GM19099 (cell line): ENCODE results near the gene SULT4A1.

Experiments used
- POLR2A ChIP-seq: IDR thresholded peaks from 3 replicates; pipeline ENCODE4 v1.6.1; 2011; ENCODE audit warnings: low read depth; ENCODE audit not compliant: insufficient read length; ENCODE audit errors: extremely low read depth

The SULT4A1 gene, protein sequence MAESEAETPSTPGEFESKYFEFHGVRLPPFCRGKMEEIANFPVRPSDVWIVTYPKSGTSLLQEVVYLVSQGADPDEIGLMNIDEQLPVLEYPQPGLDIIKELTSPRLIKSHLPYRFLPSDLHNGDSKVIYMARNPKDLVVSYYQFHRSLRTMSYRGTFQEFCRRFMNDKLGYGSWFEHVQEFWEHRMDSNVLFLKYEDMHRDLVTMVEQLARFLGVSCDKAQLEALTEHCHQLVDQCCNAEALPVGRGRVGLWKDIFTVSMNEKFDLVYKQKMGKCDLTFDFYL

GRCh38 chr22:43862074-43862881, at the start of gene SULT4A1:
TSS of gene SULT4A1 (minus strand) at chr22:43862513. CDS start at chr22:43862382, 131 bp downstream.
- TF ChIP-seq POLR2A: no peak

DNA sequence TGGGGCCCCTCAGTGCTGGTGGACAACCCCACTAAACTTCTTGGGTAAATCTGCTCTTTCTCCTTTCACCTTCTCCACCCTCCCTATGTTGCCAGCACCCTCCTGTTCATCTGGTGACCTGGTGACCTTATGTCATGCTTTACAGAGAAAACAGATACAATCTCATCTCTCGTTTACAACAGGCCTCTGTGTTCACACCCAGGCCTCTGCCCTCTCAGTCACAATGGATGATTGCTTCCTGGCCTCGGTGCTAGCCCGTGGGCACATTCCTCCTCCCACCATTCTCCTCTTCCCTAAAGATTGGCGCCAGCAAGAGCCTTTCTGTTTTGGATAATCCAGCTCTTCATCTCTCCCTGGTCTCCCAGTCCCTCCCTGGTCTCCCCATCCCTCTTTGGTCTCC, 49.0 kb upstream of the SULT4A1 start:
- no peak for TF ChIP-seq POLR2A

- TF ChIP-seq POLR2A: no peak
These were observed 47.9 kb upstream of the SULT4A1 start for GRCh38 chr22:43910178-43910695.

DNA sequence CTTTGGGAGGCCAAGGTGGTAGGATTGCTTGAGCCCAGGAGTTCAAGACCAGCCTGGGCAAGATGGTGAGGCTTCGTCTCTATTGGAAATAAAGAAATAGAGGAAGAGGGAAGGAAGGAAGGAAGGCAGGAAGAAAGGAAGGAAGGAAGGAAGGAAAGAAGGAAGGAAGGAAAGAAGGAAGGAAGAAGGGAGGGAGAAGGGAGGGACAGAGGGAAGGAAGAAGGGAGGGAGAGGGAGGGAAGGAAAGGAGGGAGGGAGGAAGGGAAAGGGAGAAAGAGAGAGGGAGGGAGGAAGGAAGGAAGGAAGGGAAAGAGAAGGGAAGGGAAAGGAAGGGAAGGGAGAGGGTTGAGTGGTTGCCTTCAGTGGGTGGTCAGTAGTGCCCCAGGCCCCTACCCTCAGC, 47.4 kb upstream of the SULT4A1 start:
- TF ChIP-seq POLR2A: no peak

GRCh38 chr22:43905681-43906080, 43.4 kb upstream of the SULT4A1 start:
- no peak for TF ChIP-seq POLR2A

DNA sequence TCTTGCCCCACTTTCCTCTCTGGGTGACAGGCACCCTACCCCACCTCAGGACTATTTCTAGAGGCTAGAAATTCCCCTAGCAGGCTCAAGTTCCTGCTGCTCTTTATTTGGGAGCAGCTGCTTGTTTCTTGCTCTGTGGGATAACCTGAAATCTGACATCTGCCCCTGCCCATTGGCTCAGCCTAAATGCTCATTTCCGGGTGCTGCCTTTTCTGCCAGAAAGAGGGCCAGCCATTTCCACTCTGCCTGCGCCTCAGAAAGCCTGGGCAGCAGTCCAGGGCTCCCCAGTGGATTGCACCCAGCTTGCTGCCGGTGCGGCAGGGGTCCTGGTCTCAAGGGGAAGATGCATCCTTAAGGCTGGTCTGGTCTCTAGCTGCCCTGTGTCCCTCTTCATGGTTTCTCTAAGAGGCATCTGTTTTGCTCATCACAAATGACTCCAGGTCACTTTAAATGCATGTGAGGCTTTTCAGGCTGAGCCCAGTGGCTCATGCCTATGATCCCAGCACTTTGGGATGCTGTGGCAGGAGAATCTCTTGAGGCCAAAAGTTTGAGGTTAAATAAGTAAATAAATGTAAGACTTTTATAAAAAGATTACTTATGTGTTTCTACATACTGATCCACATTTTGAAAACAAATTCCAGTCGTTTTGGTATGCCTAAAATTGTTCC, 39.8 kb upstream of the SULT4A1 start:
- no peak for TF ChIP-seq POLR2A

GRCh38 chr22:43900206-43900605, 37.9 kb upstream of the SULT4A1 start:
- no peak for TF ChIP-seq POLR2A

DNA sequence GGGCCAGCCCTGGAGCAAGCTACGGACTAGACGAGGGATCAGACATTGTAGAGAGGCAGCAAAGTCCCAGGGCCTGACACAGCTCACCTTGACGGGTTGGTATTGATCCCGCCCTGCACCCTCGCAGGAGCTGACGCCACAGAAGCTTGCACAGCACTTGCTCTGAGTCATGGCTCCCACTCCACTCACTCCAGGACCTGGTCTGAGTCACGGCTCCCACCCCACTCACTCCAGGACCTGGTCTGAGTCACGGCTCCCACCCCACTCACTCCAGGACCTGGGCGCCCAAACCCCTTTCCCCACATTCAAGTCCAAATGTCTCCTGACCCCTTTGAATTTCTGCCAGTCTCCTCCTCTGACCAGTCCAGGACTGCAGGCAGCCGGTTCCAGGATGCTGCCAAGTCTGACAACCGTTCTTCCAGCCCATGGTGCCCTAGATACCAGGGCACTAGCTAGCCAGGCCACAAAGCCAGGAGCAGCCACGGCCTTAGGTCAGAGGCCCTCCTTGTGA, 35.5 kb upstream of the SULT4A1 start:
- TF ChIP-seq POLR2A: no peak

GRCh38 chr22:43895986-43896645, 33.8 kb upstream of the SULT4A1 start:
- TF ChIP-seq POLR2A: no peak

GRCh38 chr22:43894122-43894521, 31.8 kb upstream of the SULT4A1 start:
- TF ChIP-seq POLR2A: no peak

- no peak for TF ChIP-seq POLR2A
These were observed 31.0 kb upstream of the SULT4A1 start for GRCh38 chr22:43893266-43893665.

GRCh38 chr22:43892183-43892894, 30.0 kb upstream of the SULT4A1 start:
- no peak for TF ChIP-seq POLR2A

DNA sequence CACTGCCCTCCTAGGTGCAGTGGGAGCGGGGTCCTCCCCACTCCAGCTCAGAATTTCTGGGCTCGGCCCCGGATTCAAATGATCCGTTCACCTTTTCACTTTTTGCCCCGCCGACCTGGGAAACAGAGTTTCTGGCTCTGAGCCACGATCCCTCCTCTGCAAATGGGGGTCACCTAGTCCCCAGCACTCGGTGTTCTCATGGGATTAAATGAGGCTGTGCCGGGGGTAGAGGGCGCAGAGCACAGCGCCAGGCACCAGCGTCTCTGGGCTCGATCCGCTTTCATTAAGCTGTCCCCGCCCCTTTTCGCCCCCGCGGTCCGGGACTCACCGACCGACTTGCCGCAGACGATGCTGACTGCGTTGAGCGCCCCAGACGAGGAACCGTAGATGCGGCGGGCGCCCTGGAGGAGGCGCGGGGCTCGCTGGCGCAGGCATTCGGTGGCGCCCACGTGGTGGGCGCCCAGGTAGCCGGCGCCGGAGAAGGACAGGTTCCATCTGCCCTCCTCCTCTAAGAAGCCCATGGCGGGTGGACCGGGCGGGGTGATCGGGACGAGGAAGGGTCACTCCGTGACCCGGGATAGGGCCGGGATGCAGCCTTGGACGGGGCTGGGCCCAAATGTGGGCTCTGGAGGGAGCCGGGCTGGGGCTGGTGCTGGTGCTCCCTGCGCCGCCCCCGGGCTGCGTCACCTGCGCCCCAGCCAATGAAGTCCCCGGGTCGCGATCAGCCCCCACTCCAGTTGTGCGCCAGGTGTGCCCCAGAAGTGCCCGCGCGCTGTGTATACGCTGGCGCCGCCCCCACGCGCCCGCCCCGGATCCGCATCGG, 29.3 kb upstream of the SULT4A1 start, which contains the start of gene PNPLA5:
TSS of gene PNPLA5 (minus strand) at position 654 of the 823 bp plus-strand sequence. CDS start at position 521, 133 bp downstream.
- TF ChIP-seq POLR2A: no peak
